HG03575 (cell line): ENCODE measurements around the gene CNTNAP3B.
"Not testable (repeated sequence)": the region's sequence is repeated elsewhere in the genome, so short reads cannot be mapped to it uniquely, and the experiment has no call there.

Experiments used
- ATAC-seq: cut with Tn5 transposase; IDR thresholded peaks from one replicate; pipeline ENCODE4 v1.9.1; 2021; ENCODE audit not compliant: unreplicated experiment, insufficient number of reproducible peaks, low FRiP score; ENCODE audit errors: extremely low read depth

Gene CNTNAP3B

DNA sequence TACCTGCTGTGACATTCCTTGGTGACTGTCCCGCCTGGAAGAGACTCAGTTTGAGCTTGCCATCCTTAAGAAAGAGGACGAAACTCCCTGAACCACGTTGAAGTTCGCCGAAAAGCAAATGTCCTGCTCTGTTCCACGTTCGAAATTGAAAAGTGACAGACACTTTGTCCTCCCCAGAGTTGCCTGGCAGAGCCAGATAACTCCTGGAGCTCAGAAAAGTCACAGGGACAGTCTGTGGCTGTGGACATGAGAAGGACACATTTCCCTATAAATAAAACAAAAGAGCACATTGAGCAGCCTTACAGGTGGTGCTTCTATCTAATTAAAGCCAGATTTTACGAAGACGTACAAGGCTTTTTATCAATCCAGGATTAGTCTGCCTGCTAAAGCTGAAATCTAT, 137.6 kb downstream of the CNTNAP3B start:
- ATAC-seq, result not testable (repeated sequence)

DNA sequence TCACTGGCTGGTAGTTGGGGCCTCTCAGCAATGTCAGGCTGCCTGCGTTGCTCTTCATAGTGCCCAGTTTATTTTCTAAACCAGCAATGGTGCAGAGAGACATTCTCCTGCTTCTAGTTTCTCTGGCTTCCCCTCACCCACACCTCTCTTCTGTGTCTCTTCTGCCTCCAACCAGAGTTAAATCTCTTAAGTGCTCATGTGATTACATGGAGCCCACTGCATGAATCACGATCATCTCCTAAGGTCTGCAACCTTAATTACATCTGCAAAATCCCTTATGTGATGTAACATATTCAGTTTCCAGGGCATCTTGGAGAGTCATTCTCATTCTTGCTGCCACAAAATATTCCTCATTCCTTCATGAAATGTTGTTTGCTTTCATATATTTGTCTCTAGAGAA, 149.0 kb downstream of the CNTNAP3B start:
- ATAC-seq, result not testable (repeated sequence)

DNA sequence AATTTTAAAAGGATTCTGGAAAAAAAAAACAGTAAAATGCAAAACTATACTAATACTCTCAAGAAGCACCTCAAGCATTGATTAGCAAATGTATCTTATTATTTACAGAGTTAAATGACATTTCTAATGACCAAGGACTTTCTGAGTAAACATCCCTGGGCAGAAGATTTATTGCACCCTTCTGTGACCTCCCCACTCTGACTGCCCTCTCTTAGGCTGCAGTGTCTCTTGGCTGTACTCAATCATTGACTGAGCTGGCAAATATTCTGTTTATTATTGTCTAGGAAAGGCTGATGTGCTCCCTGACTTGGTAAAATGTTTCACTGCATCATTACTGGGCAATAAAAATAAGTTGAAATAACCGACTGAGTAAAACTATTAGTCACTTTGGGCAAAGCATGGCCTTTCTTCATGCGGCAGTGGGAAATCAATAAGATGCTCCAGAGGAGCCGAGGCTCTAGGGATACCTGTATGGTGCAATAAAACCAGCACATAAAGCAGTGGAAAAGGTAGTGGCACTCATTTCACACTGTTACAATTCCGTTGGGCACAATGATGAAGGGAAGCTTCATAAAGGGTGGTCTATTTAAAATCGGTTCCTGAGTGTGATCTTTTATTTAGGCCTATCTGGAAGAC, 151.1 kb downstream of the CNTNAP3B start:
- not testable (repeated sequence) for ATAC-seq

DNA sequence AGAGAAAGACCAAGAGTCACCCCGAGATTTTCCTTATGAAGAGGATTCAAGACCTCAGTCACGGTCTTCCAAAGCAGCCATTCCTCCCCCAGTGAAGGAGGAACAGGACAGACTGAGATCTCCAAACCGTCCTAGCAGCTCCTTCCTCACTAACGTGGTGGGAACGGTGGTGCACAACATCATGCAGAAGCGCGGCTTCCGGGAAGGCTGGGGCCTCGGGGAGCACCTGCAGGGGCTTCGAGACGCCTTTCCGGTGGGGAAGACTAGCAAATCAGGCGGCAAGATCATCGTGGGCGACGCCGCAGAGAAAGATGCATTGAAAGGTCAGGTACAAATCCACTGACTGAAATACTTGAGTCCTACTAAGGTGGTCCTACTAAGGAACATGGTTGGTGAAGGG, 154.3 kb downstream of the CNTNAP3B start:
- not testable (repeated sequence) for ATAC-seq

DNA sequence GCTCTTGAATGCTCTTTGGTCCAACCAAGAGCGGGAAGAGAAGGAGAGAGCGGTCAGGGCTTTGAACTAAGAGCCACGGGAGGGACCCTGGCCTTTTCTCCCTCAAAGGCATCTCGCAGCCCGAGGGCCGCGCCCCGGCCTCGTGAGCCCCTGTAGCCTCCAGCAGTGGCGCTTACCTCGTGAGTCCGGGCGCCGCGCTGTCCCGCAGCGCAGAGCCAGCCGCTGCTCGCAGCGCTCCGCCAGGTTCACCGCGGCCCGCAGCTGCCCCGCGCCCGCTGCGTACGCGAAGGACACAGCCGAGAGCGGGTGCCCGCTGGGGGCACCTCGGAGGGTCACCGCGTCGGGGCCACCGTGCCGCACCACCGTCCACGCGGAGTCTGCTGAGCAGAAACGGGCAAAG, 176.2 kb downstream of the CNTNAP3B start:
- ATAC-seq, result not testable (repeated sequence)

DNA sequence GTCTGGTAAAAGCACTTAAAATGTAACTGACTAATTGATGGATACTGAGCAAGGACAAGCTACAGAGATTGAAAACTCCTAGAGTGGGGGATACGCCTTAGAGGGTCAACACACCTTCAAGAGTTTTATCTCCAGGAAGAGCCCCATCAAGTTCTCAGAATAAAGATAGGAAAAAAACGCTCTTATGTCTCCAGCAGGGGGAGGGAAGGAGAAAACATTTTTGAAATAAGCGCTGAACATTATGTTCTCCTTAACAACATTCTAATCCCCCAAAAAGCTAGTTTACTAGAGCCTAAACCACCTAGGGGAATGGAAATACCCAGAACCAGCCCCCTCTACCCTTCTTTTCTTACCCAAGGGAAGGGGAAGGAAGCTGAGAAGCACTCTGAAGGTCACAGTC, 187.5 kb downstream of the CNTNAP3B start:
- ATAC-seq, result not testable (repeated sequence)

DNA sequence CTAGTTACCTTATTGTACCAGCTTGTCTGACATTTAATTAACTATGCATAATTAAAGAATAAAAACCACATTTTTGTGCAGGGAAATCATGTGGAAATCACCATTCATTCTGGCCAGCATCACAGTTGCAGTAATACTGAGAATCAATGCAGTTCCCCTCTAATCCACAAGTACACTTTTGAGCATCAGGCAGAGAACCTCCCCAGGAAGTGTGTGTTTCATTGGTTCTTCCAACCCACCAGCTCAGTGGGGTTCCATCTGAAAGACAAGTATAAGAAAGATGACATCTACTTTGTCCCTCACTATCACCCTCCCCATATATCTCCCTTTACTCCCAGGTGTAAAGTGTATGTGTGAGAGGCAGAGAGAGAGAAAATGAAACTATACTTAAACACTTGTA, 191.1 kb downstream of the CNTNAP3B start:
- not testable (repeated sequence) for ATAC-seq

DNA sequence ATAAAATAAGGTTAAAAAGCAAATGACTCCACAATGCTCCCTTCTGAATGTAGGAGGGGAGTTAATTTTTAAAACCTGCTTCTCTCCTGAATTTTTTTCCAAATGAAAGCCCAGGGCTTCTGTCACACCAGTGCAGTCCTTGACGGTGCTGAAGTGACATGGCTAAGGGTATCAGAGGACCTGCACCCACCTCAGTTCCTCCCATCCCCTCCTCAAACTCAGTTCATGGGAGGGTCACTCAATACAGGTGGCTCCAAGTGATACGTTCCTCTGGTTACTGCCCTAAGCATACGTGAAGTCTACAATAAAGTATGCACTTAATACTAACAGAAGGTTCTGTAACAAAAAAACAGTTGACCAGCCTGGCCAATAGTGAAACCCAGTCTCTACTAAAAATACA, 193.5 kb downstream of the CNTNAP3B start:
- ATAC-seq, result not testable (repeated sequence)

DNA sequence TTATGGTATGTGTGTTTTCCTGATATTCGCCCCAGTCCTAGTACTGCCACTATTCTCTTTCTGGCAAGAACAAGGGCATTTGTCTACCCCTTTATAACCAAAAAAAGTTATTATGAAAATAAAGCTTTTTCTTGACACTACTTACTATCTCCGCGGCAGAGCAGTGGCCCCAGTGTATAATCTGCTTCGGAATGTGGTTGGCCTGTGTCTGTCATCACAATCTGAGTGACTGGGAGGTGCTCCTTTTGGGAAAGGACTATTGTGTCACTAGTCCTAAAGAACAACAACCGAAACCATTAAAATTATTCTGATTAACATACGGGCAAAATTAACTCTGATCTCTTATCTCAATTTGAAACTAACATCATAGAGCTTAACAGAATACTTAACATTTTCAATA, 200.1 kb downstream of the CNTNAP3B start:
- ATAC-seq, result not testable (repeated sequence)

DNA sequence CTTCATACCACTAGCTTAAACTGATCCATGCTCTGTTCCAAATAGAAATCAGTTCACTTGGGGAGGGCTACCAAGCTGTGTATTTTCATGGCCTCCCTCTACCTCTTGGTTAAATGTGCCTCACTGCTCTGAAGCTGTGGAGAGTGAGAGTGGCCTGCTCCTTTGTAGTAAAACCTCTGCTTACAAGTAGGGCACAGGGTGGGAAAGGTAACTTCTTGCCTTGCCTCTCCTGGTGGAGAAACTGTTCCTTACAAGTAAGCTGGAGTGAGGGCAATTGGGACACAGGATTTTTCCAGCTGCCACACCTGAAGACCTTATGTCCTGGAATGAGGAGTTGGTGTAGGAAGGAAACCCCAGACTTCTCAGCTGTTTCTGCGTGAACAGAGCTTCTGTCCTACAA, 211.9 kb downstream of the CNTNAP3B start:
- not testable (repeated sequence) for ATAC-seq

DNA sequence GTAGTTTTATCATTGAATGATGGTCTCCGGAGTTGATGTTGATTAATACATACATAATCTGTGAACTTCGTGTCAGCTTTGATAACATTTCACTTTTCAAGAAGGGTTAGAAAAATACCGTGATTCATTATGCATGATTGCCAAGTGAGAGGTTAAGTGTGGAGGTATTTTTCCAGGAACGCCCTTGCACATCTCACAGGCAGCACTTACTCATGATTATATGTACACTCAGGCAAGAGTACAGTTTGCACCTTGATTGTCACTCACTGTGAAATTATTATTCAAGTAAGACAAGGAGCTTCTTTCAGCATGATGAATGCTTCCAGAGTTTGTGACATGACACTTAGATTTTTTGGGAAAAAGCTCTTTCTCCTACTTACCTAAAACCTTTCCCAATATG, 223.7 kb downstream of the CNTNAP3B start:
- not testable (repeated sequence) for ATAC-seq

DNA sequence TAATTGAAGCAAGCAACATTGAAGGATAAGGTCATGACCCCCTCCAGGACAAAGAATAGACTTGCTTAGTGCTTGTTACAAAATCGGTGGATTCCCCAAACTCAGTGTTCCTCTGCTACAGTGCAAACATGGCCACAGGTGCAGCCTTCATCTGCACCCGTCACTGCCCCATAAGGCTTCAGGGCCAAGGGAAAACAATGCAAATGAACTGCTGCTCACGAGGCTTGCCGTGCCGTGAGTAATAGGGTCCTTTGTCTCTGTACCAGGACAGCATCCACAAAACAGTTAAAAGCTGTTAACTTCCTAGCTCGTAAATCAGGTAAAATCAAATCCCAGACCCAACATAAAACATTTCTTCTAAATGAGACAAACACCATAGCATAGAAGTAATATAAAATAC, 226.5 kb downstream of the CNTNAP3B start:
- not testable (repeated sequence) for ATAC-seq

DNA sequence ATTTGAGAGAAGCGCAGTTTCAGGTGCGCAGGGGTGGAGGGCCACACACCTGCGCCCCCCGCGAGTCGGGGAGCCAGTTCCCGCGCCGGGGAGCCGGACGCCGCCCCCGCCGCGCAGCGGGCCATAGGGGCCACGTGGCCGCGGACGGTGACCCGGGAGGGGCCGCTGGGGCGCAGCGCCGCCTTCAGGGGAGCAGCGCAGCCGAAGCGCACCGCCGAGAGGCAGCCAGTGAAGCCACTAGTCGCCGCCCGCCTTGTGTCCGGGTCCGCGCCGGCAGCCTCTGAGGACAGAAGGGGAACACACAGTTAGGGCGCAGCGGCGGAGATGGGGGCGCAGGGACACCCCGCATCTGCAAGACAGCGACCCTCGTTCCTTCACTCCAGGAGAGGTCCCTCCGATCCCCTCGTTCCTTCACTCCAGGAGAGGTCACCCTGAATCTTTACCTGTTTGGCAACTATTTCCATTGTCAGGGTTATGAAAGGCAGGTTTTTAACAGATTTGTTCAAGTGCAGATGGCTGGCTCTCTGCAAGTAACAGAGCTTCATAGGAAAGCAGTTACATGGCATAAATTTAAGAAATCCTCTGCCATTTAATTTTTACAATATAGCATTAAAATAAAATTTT, 230.4 kb downstream of the CNTNAP3B start:
- not testable (repeated sequence) for ATAC-seq

DNA sequence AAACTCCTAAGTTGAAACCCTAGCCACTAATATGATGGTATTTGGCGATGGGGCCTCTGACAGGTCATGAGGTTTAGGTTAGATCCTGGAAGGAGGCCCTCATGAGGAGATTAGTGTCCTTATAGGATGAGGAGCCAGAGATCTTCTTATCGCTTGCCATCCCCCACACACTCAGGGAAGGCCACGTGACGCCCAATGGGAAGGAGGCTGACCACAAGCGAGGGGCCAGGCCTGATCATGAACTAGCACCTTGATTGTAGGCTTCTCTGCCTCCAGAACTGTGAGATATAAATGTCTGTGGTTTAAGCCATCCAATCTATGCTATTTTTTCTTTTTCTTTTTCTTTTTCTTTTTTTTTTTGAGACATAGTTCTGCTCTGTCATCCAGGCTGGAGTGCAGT, 254.7 kb downstream of the CNTNAP3B start:
- ATAC-seq, result not testable (repeated sequence)

DNA sequence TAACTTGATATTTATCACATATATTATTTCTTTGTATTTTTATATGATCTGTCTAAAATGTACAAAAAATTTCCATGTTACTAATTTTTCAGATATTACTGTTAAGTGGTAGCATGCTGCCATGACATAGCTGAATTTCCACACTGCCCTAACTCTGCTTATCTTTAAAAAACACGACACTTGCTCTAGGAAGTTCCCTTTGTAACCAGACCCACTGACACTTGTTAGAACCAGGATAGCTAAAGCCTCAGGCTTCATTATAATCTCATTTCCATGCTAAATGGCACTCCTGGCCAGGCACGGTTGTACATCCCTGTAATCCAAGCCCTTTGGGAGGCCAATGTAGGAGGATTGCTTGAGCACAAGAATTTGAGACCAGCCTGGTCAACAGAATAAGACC, 273.8 kb downstream of the CNTNAP3B start:
- ATAC-seq, result not testable (repeated sequence)

DNA sequence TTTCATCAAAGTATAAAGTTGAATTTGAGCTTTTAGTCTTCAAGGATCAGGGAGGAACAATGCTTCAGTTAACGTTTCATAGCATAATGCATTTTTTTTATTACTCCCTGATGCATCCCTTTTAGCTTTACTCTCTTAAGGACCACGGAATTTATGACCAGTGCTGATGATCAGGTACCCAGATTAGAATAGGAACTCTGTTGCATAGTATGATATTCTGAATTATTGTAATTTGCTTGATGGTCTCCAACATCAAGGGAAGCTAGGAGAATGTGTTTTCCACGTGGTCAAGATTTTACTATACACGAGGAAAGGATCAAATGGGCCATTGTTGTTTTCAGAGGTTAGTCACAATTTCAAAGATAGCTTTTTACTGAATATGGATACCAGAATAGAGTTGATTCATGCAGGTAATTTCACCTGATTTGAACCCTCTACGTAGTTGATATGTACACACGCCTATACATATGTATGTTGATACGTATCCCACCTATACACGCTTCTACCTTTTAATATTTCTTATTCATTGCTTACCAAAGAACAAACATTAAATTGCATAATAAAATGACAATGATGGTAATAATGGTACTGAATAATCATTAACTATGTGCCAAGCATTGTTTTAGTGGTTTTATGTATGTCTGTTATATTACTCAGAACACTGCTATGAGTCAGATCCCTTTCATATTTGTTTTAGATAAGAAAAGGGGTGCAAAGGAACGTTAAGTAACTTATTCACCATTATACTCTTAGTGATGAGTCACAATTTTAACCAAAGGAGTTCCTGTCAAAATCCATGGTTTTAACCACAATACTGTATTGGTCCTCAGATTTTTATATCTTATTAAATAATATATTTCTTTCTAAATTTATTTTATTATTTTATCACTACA, 277.1 kb downstream of the CNTNAP3B start:
- not testable (repeated sequence) for ATAC-seq

DNA sequence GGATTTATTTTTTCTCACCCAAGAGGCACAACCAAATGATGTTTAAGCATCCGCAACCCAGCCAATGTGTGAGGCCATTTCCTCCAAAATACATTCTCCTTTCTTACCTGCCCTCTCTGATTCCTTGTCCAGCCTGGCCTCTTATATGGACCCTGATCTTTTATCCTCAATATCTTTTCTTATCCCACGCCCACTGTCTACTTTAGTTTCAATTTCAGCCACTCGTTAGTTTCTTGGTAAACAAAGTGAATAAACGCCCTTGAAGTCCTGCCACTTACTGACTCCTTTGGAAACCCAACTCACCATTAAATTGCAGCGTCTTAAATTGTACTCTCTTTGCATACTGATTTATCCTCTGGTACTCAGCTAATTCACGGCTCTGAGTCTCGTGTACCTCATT, 281.4 kb downstream of the CNTNAP3B start:
- not testable (repeated sequence) for ATAC-seq
